Stimulated activated CD4-positive, alpha-beta T cell treated with anti-CD3 and anti-CD28 coated beads, Interleukin-12 subunit alpha, Interleukin-12 subunit beta, amount 100 ng/mL, for 4 hours (primary cell): ENCODE data around the gene LDLRAD4.

ENCODE experiments used
- DNase-seq: peaks from one replicate; pipeline ENCODE4 v3.0.0-alpha.2; 2020

The LDLRAD4 gene

DNA sequence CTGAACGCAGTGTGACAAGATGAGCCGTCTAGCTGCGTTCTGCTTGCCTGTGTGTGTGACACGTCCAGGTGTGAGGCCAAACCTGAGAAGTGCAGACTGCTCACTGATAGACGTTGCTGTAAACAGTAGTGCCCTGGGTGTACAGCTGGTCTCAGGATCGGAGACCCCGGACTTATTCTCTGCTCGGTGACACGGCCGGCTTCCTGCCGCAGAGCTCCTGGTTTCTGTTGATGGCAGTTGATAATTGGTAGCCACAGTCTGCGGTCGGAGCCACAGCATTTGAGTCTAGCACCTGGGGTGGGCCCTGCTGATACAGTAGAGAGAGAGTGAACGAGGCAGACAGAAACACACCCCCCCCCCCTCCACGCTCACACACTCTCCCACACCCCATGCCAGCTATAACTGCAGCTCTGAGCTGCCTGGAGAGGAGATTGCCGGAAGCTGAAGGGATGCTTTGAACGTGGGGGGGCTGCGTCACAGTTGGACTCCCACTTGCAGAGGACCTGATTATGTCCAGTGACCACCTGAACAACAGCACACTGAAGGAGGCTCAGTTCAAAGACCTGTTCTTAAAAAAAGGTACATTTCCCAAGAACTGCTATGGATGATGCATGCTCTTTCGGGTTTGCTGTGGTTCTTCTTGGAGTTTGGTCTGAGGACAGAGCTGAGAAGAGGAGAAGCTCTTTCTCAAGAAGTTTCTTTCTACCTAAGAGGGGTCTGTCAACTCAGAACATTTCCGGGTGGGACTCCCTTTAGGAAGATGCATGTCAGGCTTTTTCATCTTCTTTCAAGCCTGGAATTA lies 393.8 kb downstream of the LDLRAD4 start:
- DNase-seq, result peak; percentile 47

DNA sequence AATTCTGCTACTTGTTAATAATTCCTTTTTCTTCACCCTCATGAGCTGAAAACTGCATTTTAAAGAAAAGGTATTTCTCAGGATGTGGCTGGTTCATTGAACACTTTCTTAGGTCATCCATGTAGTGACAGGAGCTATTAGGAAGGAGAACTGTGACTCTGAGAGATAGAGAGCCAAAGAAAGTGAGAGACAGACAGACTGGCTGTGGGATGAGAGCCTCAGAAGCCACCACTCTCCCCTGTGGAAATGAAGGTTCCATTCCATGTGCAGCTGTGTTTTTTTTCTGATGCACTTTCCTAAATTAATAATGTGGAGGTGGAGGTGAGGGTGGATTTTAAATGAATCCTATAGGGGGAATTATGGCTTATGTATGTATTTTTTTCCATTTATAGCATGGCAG lies 394.5 kb downstream of the LDLRAD4 start:
- no peak for DNase-seq

DNA sequence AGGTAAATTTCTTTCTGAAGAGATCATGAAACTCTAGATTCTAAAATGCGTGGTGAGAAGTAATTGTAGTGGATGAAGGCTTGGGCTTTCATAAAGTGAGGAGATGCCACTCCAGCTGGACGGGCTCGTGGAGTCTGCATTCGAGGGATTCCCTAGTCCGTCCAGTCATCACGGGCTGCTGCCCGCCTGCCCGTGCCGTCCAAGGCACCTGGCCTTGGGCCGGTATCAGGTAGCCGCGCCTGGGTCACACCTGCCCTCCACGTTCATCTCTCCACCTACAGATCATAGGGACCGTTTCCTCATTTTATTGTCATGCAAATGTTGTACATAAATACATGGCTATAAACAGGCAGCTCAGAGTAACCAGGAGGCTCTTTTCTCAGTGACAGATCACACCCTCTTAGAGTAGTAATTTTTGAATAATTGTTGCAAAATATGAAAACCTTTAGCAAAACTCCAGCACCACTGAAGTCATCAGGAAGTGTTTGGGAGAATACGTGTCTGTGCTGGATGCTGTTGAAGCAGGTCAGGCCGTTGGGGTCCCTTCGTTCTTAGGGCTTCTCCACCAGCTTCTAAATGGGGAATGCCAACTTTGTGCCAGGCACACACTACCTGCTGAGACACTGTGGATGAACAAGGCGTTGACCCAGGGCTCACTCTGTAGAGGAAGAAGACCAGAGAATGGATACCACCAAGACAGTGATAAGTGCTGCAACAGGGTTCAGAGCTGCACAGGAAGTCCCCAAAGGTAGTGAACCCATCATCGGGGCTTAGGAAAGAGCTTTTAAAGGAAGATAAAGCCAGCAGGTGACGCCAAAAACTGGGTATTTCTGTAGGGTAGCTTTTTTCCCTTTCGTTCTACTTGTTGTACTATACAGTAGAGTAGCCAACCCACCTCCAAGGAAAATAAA lies 395.3 kb downstream of the LDLRAD4 start:
- no peak for DNase-seq

DNA sequence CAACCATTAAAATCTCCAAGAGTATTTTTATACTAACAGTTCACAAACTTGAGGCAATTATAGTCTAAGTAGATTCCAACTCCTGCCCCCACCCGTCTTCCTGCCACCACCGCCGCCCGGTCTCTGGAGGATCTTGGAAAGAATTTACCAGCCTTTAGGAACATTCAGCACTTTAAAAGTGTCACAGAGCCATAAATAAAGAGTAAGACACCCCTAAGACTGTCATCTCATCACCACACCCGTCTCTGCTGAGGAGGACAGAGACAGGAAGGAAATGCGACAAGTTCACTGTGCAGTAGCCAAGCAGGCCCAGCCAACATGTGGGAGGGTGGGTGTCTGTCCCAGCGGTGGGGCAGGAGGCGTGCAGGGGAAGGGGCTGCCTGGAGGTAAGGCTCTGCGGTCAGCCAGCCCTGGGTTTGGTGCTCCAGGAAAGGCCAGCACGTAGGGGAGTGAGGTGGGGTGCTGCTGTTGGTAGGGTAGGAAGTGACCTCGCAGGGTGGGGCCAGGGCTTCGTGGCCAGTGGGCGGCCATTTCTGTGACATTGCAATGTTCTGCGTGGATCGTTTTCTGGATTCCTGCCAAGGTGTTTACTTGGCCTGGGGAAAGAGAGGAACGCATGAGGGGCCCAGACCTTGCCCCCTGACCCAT lies 396.2 kb downstream of the LDLRAD4 start:
- no peak for DNase-seq

DNA sequence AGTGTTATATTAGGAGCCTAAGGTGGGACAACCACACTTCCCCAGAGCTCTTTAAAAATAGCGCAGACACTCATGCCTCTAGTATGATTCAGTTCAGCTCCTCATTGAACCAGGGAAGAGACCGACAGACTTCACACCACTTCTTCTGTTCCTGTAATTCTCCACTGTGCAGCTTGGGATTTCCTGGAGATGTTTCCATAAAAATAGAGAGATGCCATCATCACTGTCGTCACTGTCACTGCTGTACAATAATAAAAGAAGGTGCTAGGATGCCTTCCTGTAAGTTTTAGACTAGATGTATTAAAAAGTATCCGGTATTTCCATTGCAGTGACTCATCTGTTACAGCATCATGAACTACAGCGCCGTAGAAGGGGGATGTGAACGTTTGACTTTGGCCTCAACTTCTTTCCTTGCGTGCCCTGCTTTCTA lies 396.9 kb downstream of the LDLRAD4 start:
- DNase-seq, result no peak

DNA sequence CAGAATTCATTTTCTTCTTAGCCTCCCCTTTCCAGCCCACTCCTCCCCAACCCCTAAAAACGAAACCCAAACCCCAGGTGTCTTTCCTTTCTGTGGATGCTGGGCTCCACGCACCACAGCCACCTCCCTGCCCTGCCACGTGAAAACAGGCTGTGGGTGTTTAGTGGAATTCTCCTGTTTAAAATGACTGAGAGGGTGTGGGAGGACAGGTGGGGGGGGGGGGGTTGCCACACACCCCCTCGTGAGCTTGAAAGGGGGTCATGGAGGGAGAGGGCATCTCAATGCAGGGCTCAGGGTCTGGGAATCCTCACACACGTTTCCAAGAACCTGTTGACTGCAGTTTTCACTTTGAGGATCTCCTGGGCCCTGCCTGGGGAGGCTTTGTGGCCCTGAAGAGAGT lies 397.5 kb downstream of the LDLRAD4 start:
- DNase-seq, result no peak

DNA sequence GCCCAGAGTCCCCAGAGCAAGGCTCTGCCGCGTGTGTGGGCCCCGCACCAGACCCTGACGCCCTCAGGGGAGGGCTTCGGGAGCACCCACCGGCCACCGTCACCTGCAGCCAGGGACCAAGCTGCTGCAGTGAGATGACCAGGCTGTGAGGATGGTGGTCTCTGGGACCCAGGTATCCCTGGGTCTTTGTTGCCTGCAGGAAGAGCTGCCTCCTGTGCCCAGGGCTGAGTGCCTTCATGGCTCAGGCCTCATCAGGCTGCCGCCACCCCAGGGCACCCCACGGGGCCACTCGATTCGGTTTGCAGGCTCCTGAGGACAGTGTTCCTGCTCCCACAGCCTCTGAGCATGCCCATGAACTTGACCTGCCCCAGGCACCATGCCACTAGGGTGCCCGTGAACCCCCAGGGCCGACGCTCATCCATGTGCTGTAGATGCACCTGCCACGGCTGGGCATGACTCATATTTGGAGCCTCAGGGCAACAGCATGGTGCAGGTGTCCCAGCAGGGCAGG lies 398.0 kb downstream of the LDLRAD4 start:
- no peak for DNase-seq

DNA sequence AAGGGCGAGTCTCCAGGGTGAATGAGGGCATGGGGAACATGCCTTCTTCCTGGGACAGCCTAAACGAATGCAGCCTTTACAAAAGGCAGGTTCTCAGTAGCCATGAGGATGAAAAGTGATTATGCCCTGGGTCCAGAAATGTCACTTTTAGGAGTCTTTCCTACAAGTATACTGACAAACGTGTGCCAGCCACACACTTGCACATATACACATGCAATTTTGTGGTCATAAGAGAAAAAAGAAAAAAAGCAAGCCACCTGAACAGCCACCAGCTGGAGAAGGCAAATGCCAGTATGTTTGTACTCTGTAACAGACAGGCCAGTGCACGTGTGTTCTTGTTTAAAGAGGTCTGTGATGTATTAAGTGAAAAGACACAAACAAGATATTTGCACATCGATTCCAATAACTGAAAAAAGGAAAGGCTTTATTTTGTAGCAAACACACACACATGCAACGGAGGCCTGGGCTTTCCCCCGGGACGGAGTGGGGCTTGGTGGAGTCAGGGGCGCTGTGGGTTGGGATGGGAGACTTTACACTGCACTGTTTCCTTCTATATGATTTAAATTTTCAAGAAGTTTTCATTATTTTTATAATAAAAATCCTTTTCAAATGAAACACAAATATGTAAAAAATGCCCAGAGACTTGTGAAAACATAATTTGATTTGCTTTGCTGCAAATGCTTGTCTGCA lies 399.4 kb downstream of the LDLRAD4 start:
- DNase-seq, result no peak

DNA sequence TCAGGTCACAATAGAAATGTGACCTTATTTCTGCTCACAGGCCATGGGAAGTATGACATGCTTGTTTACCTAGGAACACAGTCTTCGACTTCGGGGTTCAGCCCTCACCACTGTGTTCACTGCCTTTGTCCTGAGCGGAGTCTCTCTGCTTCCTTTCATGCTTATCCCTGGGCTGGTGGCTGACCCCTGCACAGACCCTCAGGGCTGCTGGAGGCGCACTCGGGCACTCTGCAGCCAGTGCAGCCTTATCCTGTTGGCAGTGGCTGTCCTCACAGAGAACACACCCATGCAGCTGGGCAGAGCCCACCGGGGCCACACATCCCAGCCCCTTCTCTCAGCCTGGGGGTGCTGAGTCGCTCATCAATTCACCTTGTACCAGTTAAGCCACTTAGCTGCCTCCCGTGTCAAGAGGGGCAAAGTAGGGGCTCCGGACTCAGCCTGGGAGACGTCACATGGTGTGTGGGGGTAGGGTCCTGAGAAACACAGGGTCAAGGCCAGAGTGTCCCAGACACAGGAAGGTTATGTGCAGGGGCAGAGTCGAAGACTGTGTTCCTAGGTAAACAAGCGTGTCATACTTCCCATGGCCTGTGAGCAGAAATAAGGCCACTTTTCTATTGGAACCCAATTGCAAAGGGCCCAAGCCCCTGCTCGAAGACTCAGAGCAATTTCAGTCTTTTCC lies 400.3 kb downstream of the LDLRAD4 start:
- DNase-seq, result no peak

DNA sequence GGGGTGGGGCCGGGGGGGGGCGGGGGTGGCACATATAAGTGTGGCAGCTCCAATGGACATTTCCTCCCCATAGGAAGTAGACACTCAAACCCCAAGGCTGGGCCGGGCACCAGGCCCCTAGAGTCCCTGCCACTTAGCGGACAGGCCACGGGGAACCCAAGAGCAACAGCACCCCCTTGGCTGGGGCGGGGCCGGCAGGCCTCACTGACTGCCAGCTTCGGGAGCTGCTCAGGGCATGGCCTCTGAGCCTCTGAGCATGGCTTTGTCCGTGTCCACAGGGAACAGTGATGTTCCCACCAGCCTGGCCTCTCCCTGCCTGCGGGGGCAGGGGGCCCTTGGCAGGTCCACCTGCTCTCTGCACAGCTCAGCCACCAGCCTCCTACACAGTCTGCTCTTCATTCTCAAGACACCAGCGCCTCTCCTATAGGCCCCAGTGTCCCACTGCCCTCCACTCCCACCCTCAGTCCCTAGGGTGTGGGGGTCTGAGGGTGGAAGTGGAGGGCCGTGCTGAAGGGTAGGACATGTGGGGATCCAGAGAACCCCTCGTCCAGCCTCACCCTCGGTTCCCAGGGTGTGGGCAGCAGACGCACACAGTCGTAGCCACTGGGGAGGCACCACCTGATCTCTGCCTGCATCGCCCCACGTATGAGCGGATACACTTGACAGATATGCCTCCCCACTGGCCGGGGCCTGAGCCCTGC lies 401.1 kb downstream of the LDLRAD4 start:
- no peak for DNase-seq

DNA sequence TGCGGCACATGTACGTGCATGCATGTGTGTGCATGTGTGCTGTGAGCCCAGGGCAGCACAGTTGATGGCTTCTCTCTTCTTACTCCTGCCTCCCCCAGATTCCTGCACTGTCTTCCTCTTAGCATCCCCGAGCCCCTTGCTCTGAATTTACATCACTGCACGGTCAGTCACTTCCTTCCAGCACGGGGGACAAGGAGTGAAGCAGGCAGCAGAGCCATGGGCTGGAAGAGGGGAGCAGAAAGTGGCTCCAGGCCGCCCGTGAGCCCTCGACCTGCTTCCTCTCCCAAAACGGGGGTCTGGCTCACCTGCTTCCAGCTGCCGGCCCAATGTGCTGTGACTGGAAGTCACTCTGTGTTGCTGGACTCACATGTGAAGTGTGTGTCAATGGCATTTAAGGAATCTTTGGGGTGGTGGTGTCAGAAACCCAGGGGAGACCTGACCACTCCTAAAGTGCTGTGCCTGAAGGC lies 401.7 kb downstream of the LDLRAD4 start:
- no peak for DNase-seq

DNA sequence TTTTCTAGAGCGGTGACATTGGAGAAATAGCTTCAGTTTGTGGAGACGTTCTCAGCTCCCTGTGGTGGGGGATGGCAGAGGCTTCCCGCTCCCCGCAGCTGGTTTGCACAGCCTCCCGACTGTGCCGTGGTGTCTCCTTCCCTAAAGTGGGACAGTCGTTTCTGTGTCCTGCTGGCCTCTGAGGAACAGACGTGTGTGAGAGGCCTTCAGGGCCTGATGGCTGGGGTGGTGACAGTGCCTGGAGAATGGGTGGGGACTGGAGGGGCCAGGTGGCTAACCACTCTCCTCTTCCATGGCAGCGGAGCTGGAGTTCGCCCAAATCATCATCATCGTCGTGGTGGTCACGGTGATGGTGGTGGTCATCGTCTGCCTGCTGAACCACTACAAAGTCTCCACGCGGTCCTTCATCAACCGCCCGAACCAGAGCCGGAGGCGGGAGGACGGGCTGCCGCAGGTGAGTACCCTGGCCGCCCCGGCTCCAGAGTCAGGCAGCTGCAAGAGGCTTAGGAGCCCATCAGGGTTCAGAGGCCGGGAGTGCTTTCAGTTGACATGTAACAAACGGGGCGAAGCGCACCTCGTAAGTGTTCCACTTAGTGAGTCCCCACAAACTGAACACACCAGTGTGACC lies 402.4 kb downstream of the LDLRAD4 start:
- no peak for DNase-seq

DNA sequence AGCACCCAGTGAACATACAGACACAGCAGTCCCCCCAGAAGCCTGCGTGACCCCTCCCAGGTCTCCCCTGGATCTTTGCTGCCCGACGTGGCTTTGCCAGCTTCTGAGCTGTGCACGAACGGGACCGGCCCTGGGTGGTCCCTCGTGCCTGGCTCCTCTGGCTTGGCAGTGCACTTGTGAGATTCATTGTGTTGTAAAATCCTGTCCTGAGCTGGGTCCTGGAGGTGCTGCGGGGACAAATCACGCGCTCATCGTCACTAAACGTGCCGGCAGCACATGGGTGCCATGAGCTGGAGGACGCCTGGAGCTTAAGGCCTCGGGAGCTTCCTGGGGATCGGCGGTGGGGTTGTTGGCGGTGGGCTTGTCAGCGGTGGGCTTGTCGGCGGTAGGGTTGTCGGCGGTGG lies 402.9 kb downstream of the LDLRAD4 start:
- DNase-seq, result no peak

DNA sequence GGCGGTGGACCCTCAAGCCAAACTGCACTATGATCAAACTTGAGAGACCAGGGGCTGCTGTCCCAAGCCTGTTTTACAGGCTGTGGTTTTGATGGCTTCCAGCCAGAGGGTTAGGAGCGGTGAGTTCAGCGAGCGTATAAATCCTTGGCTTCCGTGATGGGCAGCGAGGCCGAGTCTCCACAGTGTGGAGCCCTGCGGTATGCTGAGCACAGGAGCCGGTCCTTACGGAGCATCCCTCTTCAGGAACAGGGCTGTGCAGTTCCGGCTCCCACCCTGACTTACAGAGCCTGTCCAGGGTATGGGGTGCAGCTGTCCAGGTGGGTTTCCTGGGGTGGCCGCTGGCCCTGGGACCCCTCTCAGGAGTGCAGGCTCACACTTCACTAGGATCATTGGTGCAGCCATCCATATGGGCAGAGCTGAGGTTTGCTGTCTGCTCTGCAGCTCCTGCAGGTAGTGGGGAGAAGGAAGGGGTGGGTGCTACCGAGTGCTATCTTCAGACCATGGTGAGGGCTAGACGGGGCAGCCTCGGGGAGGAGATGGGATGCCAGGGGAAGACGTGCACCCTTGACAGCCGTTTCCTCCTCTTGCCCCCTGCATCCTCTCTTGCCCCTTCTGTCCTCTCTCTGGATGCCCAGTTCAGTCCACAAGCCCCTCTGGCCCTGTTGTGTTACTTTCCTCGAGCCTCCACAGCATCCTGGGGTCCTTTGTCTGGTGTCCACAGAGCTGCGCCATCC lies 403.5 kb downstream of the LDLRAD4 start:
- DNase-seq, result no peak

DNA sequence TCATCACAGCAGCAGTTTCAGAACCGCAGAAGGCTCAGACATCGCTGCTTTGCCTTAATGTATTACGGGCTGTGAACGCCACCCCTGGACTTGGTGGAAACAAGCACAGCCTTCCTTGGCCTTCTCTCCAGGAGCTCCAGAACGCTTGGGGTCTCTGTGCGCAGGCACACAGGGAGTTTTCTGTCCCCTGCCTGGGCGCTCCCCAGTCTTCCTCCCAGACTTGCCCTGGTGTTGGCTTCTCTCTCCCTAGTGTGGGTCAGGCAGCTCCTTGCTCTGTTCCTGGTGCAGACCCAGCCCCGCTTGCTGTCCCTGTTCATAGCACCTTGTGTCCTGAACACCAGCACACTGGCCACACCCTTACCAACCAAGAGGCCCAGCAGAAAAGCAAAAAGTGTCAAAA lies 404.2 kb downstream of the LDLRAD4 start:
- no peak for DNase-seq

DNA sequence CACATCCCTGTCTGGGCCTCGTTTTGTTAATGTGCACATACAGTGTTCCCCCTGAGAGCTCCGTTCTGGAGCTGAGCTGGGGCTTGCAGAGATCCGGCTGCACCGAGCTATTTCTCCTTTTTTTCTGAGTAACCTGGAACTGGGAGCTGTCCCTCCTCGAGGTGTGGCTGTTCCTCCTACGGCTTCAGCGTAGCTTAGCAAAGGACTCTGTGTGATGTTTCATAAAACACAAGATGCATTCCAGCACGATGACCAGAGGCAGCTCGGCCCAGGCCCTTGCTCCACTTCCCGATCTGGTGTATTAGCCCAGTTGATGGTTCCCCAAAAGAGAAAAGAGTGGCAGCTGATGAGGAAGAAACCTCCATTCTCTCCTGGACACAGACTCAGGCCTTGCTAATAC lies 404.8 kb downstream of the LDLRAD4 start:
- DNase-seq, result no peak

DNA sequence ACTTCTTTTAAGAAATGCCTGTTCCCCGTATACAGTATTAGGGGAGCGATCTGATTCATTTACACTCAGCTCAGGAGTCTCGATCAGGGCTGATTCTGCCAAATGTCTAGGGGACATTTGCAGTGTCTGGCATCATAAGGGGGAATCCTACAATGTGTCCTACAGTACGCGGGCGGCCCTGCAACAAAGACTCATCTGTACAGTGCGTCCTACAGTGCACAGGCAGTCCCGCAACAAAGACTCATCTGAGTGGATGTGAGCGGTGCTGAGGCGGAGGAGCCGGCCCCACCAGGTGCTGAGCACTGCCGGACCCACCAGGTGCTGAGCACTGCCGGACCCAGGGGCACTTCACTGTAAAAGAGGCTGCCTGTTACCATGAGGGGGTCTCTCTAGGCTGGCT lies 405.3 kb downstream of the LDLRAD4 start:
- no peak for DNase-seq

DNA sequence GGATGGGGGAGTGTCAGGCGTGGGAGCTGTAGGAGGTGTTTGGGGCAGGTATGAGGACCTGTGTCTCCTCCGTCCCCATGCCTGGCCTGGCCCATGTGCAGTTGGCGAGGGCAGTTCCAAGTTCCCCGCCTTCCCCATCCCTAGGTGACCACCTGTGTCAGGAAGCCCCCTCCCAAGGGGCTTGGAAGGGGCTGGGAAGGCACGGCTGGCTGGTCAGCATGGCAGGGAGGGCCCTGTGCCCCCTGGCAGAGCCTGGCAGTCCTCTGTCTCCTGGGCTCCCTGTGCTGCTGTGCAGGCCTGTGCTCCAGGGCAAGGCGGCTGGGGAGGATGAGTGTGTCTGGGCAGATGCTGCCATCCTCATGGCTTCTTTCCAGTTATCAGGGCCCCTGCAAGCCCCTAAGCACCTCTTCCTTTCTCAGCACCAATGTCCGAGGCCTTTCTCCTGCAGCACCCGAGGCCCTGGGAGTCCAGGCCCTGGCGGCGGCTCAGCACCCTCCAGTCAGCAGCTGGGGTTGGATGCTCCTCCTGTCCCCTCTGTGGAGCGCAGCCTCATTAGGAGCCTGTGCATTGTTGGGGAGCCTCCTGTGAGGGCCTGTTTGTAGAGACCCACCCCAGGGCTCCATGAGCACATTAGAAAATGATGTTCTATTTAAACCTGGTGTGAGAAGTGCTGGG lies 406.1 kb downstream of the LDLRAD4 start:
- no peak for DNase-seq

DNA sequence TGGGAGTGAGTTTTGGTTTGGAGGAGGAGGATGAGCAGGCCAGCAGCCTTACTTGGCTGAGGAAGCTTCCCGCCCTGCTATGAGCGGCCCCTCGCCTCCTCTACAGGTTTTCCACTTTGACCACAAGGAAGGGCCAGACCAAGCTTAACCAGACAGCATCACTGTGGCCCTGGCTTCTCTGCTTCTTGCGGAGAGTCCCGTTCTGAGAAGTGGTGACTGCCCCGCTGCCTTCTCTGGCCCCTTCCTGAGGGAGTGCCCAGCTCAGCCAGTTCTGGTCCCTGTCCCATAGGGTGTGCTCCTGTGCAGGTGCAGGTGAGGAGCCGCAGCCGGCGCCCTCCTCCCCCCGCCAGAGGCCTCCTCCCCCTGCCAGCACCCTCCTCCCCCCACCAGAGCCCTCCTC lies 406.8 kb downstream of the LDLRAD4 start:
- no peak for DNase-seq
